Measurements from ENCODE around the gene E2F6. TPM values are rescaled to one million over a fixed set of nuclear protein-coding genes. Genes with fewer than 3 reads are reported as not detected.

Gene E2F6
- total and polyA plus RNA-seq, 2 of the 13 experiments (the other 11 are each of a cell fraction or from before 2014, with no cell fraction given), result 27.3 to 36.0 TPM

GRCh38 chr2:11499081-11499743 is 33.3 kb upstream of the E2F6 start (continued):
- no peak for TF ChIP-seq LBX2 (CRISPR knock-in tag; IDR thresholded peaks at IDR 0.05; ENCODE audit: borderline replicate concordance)
- TF ChIP-seq ZNF18 (CRISPR knock-in tag; IDR thresholded peaks at IDR 0.05; ENCODE audit: insufficient replicate concordance), result peak; percentile 15
- TF ChIP-seq ZNF839 (CRISPR knock-in tag; IDR thresholded peaks at IDR 0.05; ENCODE audit: borderline replicate concordance), result no peak
- no peak; the same call in 1 of the 2 replicates for TF ChIP-seq CEBPB (IDR thresholded peaks at IDR 0.05; ENCODE audit: borderline replicate concordance, low read depth, low read length)
- TF ChIP-seq MEIS2 (CRISPR knock-in tag; IDR thresholded peaks at IDR 0.05), result peak; percentile 99
- peak; percentile 99 for TF ChIP-seq CBX5 (CRISPR knock-in tag; IDR thresholded peaks at IDR 0.05; ENCODE audit: borderline replicate concordance)
- peak; percentile 98 for TF ChIP-seq ZNF747 (CRISPR knock-in tag; IDR thresholded peaks at IDR 0.05; ENCODE audit: borderline replicate concordance)
- peak; percentile 100 for TF ChIP-seq MED1 (CRISPR knock-in tag; IDR thresholded peaks at IDR 0.05)
- TF ChIP-seq NR0B2 (CRISPR knock-in tag; IDR thresholded peaks at IDR 0.05), result no peak; the same call in 1 of the 2 replicates
- TF ChIP-seq POLR2AphosphoS2 (IDR thresholded peaks at IDR 0.05; ENCODE audit: low read depth, low read length), result peak; percentile 80; the same call in 1 of the 2 replicates
- peak; percentile 68; the same call in 1 of the 2 replicates for TF ChIP-seq TIGD3 (CRISPR knock-in tag; IDR thresholded peaks at IDR 0.05; ENCODE audit: borderline replicate concordance)
- TF ChIP-seq ZNF672 (CRISPR knock-in tag; IDR thresholded peaks at IDR 0.05), result no peak
- no peak for TF ChIP-seq EHMT2 (IDR thresholded peaks at IDR 0.05; ENCODE audit: borderline replicate concordance, low read depth, low read length)
- no peak for TF ChIP-seq HNRNPLL (IDR thresholded peaks at IDR 0.05; ENCODE audit: low read depth, low read length, poor library complexity, severe bottlenecking)
- peak; percentile 59; the same call in 1 of the 2 replicates for TF ChIP-seq ZNF564 (CRISPR knock-in tag; IDR thresholded peaks at IDR 0.05)
- TF ChIP-seq TFE3 (CRISPR knock-in tag; IDR thresholded peaks at IDR 0.05), result peak; percentile 93
- TF ChIP-seq RAD51 (IDR thresholded peaks at IDR 0.05; ENCODE audit: borderline replicate concordance), result no peak
- TF ChIP-seq ZBTB42 (CRISPR knock-in tag; IDR thresholded peaks at IDR 0.05), result no peak
- no peak for TF ChIP-seq REXO4 (CRISPR knock-in tag; IDR thresholded peaks at IDR 0.05; ENCODE audit: borderline replicate concordance)
- TF ChIP-seq SCMH1 (CRISPR knock-in tag; IDR thresholded peaks at IDR 0.05; ENCODE audit: borderline replicate concordance), result no peak
- TF ChIP-seq ZNF383 (CRISPR knock-in tag; IDR thresholded peaks at IDR 0.05; ENCODE audit: borderline replicate concordance), result no peak
- TF ChIP-seq HDAC2 (CRISPR knock-in tag; IDR thresholded peaks at IDR 0.05), result peak; percentile 99

Measured in HepG2 (cell line).